Body of pancreas (tissue), 4 donors: Measurements from ENCODE around the gene TCF3.

Experiments
- POLR2A ChIP-seq, 3 donors: fragments of 450-650 bp; IDR thresholded peaks; one replicate each; pipeline ENCODE4 v1.6.1; 2016; ENCODE audit warnings: antibody characterized with exemption in 3 of 3, mild to moderate bottlenecking in 2 of 3
- TF ChIP-seq, protein P1 (sequence below), 7 experiments: fragments of 450-650 bp in 4 of 7; fragments of 200-600 bp in 3 of 7; sonication (generic) in 3 of 7; IDR thresholded peaks; one replicate each; pipeline ENCODE4 v1.5.1; 2016 to 2019; ENCODE audit warnings: antibody characterized with exemption in 7 of 7

DNA sequence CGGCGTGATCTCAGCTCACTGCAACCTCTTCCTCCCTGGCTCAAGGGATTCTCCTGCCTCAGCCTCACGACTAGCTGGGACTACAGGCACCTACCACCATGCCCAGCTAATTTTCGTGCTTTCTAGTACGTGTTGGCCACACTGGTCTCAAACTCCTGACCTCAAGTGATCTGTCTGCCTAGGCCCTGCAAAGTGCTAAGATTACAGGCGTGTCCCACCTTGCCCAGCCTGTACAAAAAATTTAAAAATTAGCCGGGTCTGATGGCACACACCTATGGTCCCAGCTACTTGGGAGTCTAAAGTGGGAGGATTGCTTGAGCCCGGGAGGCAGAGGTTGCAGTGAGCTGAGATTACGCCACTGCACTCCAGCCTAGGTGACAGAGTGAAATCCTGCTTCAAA is 79.6 kb downstream of the TCF3 start:
- TF ChIP-seq, protein P1, sequence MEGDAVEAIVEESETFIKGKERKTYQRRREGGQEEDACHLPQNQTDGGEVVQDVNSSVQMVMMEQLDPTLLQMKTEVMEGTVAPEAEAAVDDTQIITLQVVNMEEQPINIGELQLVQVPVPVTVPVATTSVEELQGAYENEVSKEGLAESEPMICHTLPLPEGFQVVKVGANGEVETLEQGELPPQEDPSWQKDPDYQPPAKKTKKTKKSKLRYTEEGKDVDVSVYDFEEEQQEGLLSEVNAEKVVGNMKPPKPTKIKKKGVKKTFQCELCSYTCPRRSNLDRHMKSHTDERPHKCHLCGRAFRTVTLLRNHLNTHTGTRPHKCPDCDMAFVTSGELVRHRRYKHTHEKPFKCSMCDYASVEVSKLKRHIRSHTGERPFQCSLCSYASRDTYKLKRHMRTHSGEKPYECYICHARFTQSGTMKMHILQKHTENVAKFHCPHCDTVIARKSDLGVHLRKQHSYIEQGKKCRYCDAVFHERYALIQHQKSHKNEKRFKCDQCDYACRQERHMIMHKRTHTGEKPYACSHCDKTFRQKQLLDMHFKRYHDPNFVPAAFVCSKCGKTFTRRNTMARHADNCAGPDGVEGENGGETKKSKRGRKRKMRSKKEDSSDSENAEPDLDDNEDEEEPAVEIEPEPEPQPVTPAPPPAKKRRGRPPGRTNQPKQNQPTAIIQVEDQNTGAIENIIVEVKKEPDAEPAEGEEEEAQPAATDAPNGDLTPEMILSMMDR (IDR thresholded peaks at IDR 0.05) = no peak
- no peak for TF ChIP-seq POLR2A (IDR thresholded peaks at IDR 0.05)
